ENCODE data around the gene UBE2B.

DNA sequence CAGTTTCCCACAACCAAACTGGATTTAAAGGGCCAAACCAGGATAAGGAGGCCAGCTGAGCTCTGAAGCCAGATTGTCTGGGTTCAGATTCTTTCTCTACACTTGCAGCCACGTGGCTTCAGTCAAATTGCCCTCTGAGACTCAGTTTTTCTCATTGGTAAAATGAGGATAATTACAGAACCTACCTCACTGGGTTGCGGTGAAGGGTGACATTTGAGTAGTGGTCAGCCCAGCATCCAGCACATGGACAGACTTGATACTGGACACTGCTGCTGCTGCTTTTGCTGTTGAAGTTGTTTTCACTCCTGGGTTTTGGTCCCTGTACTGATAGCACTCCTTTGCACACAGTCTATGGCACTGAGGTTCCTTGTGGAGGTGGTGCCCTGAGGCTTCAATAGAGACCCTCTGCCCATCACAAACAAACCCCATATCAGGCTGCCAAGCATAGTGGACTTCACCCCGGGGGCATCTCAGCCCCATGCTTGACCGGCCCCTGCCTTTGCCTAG, 66.0 kb downstream of the UBE2B start:
- TF ChIP-seq, protein P1, sequence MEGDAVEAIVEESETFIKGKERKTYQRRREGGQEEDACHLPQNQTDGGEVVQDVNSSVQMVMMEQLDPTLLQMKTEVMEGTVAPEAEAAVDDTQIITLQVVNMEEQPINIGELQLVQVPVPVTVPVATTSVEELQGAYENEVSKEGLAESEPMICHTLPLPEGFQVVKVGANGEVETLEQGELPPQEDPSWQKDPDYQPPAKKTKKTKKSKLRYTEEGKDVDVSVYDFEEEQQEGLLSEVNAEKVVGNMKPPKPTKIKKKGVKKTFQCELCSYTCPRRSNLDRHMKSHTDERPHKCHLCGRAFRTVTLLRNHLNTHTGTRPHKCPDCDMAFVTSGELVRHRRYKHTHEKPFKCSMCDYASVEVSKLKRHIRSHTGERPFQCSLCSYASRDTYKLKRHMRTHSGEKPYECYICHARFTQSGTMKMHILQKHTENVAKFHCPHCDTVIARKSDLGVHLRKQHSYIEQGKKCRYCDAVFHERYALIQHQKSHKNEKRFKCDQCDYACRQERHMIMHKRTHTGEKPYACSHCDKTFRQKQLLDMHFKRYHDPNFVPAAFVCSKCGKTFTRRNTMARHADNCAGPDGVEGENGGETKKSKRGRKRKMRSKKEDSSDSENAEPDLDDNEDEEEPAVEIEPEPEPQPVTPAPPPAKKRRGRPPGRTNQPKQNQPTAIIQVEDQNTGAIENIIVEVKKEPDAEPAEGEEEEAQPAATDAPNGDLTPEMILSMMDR (IDR thresholded peaks at IDR 0.05) = no peak
- no peak for TF ChIP-seq EP300 (IDR thresholded peaks at IDR 0.05)

Data from stomach (tissue), 4 donors.